Upper lobe of left lung (tissue), 6 donors: Measurements from ENCODE around the gene MYO15B. TPM values are rescaled to one million over a fixed set of nuclear protein-coding genes. Genes with fewer than 3 reads are reported as not detected.

Experiments used
- ATAC-seq, 2 donors: fragments of 200-7000 bp; cut with Tn5 transposase; one replicate each; pipeline ENCODE4 v1.9.1; 2022; ENCODE audit warnings: mild to moderate bottlenecking in 2 of 2, moderate library complexity in 2 of 2; ENCODE audit not compliant: low FRiP score in 2 of 2
- DNase-seq, 2 donors: peaks; one replicate each; pipeline ENCODE4 v3.0.0-alpha.2; 2019 to 2020
- H3K27ac ChIP-seq, 4 donors: fragments of 200-600 bp; sonication (generic); one replicate each; pipeline ENCODE4 v1.5.1; 2016 to 2019
- H3K27me3 ChIP-seq, 4 donors: fragments of 200-600 bp; sonication (generic); one replicate each; pipeline ENCODE4 v1.5.1; 2017 to 2019
- H3K36me3 ChIP-seq, 4 donors: fragments of 200-600 bp; sonication (generic); one replicate each; pipeline ENCODE4 v1.5.1; 2016 to 2019
- H3K4me1 ChIP-seq, 4 donors: fragments of 200-600 bp; sonication (generic); one replicate each; pipeline ENCODE4 v1.5.1; 2018 to 2019
- H3K4me3 ChIP-seq, 4 donors: fragments of 200-600 bp; sonication (generic); one replicate each; pipeline ENCODE4 v1.5.1; 2017 to 2019; ENCODE audit warnings: mild to moderate bottlenecking in 2 of 4, moderate library complexity in 1 of 4
- H3K9me3 ChIP-seq, 4 donors: fragments of 200-600 bp; sonication (generic); one replicate each; pipeline ENCODE4 v1.5.1; 2018 to 2019
- CTCF ChIP-seq, 6 experiments: fragments of 450-650 bp in 4 of 6; fragments of 200-600 bp in 2 of 6; sonication (generic) in 2 of 6; IDR thresholded peaks; one replicate each; pipeline ENCODE4 v1.5.1; 2016 to 2019; ENCODE audit warnings: antibody characterized with exemption in 6 of 6
- EP300 ChIP-seq, 4 donors: sonication (generic); formaldehyde crosslinking; IDR thresholded peaks; one replicate each; pipeline ENCODE4 v1.5.1; 2017; ENCODE audit warnings: antibody characterized with exemption in 4 of 4, control low read depth in 2 of 4
- POLR2A ChIP-seq, 4 donors: fragments of 450-650 bp; IDR thresholded peaks; one replicate each; pipeline ENCODE4 v1.5.1; 2016 to 2017; ENCODE audit warnings: antibody characterized with exemption in 4 of 4, mild to moderate bottlenecking in 2 of 4
- POLR2AphosphoS5 ChIP-seq, 2 donors: sonication (generic); formaldehyde crosslinking; IDR thresholded peaks; one replicate each; pipeline ENCODE4 v1.5.1; 2017; ENCODE audit warnings: antibody characterized with exemption in 2 of 2
- WGBS, 2 donors: methylation state at CpG; one replicate each; pipeline ENCODE4 v1.1.5; 2017 to 2018; 5-methylcytosine and 5-hydroxymethylcytosine counted together
- total RNA-seq, 6 donors: library from RNA; depleted of rRNA in 4 of 6; stranded (reverse); fragments of >200 nt in 4 of 6; gene quantifications; one replicate each; pipeline versions ENCODE4 v1.1.0 to v1.2.1, GENCODE V29; 2016 to 2021
- donor health status: DM: no; HTN: no; CAD: no; lungs with moderate emphysema.
- donor health status: DM: no; HTN: yes; CAD: no; lungs with severe emphysema.

The MYO15B gene
- total RNA-seq, 6 donors from 2014 or later: 89.8 to 592 (median 183) TPM

DNA sequence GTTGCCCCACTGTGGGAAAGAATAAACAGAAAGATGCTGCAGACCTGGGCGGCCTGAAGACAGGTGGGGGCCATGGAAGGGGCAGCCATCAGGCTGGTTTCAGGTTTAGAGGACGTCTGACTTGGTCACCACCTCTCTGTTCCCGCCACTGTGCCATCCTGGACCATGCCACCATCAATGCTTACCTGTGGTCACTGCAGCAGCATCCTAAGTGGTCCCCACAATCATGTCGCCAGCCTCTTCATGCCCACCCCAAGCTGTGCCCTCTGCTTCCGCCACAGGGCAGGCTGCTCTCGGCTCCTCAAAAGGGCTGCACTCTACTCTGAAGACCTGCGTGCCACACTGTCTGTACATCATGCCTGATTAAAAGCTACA lies 56.0 kb downstream of the MYO15B start:
- no peak for TF ChIP-seq CTCF (IDR thresholded peaks at IDR 0.05)
- no peak for TF ChIP-seq EP300 (IDR thresholded peaks at IDR 0.05)
- TF ChIP-seq POLR2AphosphoS5 (IDR thresholded peaks at IDR 0.05): no peak
- no peak for TF ChIP-seq POLR2A (IDR thresholded peaks at IDR 0.05)
- H3K27me3 ChIP-seq: no peaks in the 10 kb centered on the region
- H3K27ac ChIP-seq: peak overlapping the region in 3 of 4 donors; percentile 65 to 80 (median 75)
- 95 to 98% methylated on average over 3 to 7 of the region's 7 CpGs for whole genome bisulfite sequencing, 2 donors
- H3K36me3 ChIP-seq: peaks cover 0 to 15% (median 2%) of the 10 kb centered on the region in 4 donors
- ATAC-seq (no peak), DNase-seq (peak in 1 of 2 donors; percentile 22)
- H3K4me1 ChIP-seq: peaks cover 10 to 59% (median 27%) of the 10 kb centered on the region in 4 donors
- no peak overlapping the region for H3K4me3 ChIP-seq
- H3K9me3 ChIP-seq: no peaks in the 10 kb centered on the region

DNA sequence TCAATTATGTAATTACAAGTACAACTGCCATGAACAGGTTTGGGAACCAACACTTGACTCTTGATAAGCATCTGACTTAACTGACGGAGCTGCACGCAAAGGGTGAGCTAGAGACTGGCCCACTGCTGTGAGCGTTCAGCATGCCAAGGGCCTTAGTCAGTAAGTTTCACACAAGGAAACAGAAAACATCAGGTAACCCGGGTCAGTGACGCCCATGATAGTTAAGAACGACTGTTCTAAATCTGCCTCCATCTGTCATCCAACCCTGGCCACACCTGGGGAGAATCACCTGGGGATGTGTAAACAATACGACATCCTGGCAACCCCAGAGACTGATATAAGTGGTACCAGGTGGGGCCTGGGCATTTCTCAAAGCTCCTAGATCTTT lies 57.9 kb downstream of the MYO15B start:
- H3K27ac ChIP-seq: peak overlapping the region; percentile 87 to 93 (median 91)
- 51 to 65% methylated on average over 7 of the region's 7 CpGs for WGBS, 2 donors

DNA sequence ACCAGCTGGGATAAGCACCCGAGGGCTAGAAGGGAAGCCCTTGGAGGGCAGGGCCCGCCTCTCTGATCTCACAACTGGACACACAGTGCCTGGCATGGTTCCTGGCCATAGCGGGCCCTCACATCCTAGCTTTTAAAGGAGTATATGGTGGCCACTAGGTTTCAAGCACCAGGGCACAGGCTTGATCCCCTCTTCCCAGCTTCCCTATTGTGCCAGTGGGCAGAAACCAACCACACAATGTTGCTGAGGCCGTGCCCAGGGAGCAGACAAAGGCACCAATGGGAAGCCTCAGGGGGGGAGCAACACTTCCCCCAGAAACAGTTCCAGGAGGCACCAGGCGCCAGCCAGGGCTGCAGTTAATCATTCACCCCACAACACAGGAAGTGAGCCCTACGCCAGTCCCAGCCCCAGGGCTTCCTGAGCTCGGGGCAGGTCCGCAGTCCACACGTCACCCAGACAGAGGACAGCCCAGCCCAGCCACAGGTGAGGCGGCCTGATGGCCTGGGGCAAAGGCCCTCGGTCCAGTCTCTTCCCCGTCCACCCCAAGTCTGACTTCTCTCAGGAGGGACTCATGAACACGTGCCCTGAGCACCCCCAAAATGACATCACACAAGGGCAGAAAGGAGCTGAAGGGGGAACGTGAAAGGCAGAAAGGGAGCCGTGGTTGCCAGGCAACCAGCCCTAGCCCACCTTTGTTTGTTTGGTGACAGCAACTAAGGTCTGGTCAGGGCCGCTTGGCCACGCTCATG lies 58.5 kb downstream of the MYO15B start:
- Histone ChIP-seq H3K4me3 (no peak overlapping the region), H3K27ac (peak overlapping the region; percentile 87 to 93 (median 91)), H3K4me1 (peaks cover 10 to 43% (median 23%) of the 10 kb centered on the region in 4 donors), H3K9me3 (no peaks in the 10 kb centered on the region), H3K36me3 (peaks cover 7 to 28% (median 21%) of the 10 kb centered on the region in 4 donors), H3K27me3 (no peaks in the 10 kb centered on the region)
- WGBS, 2 donors: 41 to 55% methylated on average over 9 to 16 of the region's 17 CpGs
- DNase-seq (peak; percentile 79 to 91), ATAC-seq (peak; percentile 81 to 93)
- TF ChIP-seq CTCF (IDR thresholded peaks at IDR 0.05): peak in 1 of 6 experiments; percentile 5
- no peak for TF ChIP-seq EP300 (IDR thresholded peaks at IDR 0.05)
- TF ChIP-seq POLR2AphosphoS5 (IDR thresholded peaks at IDR 0.05): peak; percentile 21 to 57
- peak in 2 of 4 donors; percentile 56 for TF ChIP-seq POLR2A (IDR thresholded peaks at IDR 0.05)

More for the DNA sequence above, 57.9 kb downstream of the MYO15B start:
- DNase-seq: peak in 1 of 2 donors; percentile 93
- Histone ChIP-seq H3K27me3 (no peaks in the 10 kb centered on the region), H3K4me3 (no peak overlapping the region), H3K36me3 (peaks cover 5 to 28% (median 15%) of the 10 kb centered on the region in 4 donors), H3K4me1 (peaks cover 10 to 49% (median 23%) of the 10 kb centered on the region in 4 donors), H3K9me3 (no peaks in the 10 kb centered on the region)
- ATAC-seq: peak; percentile 57 to 87
- TF ChIP-seq POLR2A (IDR thresholded peaks at IDR 0.05) (no peak), POLR2AphosphoS5 (IDR thresholded peaks at IDR 0.05) (peak; percentile 49 to 54), CTCF (IDR thresholded peaks at IDR 0.05) (no peak), EP300 (IDR thresholded peaks at IDR 0.05) (peak in 2 of 4 donors; percentile 90)

GRCh38 chr17:75646638-75646992 lies 59.0 kb downstream of the MYO15B start:
- Histone ChIP-seq H3K4me1 (peaks cover 10 to 38% (median 23%) of the 10 kb centered on the region in 4 donors), H3K27ac (peak overlapping the region; percentile 87 to 93 (median 91)), H3K36me3 (peaks cover 11 to 27% (median 23%) of the 10 kb centered on the region in 4 donors), H3K4me3 (no peak overlapping the region), H3K9me3 (no peaks in the 10 kb centered on the region), H3K27me3 (no peaks in the 10 kb centered on the region)
- DNase-seq (no peak), ATAC-seq (no peak)
- no peak for TF ChIP-seq EP300 (IDR thresholded peaks at IDR 0.05)
- TF ChIP-seq CTCF (IDR thresholded peaks at IDR 0.05): no peak
- TF ChIP-seq POLR2AphosphoS5 (IDR thresholded peaks at IDR 0.05): no peak
- no peak for TF ChIP-seq POLR2A (IDR thresholded peaks at IDR 0.05)
- 84% methylated on average over 6 of the region's 6 CpGs; no CpG with 5 or more reads in 1 of the 2 donors for WGBS, 2 donors
